GM19099 (cell line): ENCODE results near the gene HSH2D.

Source experiments
- POLR2A ChIP-seq: IDR thresholded peaks from 3 replicates; pipeline ENCODE4 v1.6.1; 2011; ENCODE audit warnings: low read depth; ENCODE audit not compliant: insufficient read length; ENCODE audit errors: extremely low read depth

The HSH2D gene

GRCh38 chr19:16143399-16144215, at the start of gene HSH2D:
TSS of gene HSH2D (plus strand) at chr19:16143685. CDS start at chr19:16148751, 5,066 bp downstream.
- peak; percentile 92 for TF ChIP-seq POLR2A

GRCh38 chr19:16094360-16095070, 49.0 kb upstream of the HSH2D start:
- TF ChIP-seq POLR2A: no peak

GRCh38 chr19:16095071-16095571, 48.4 kb upstream of the HSH2D start:
- TF ChIP-seq POLR2A: no peak

- TF ChIP-seq POLR2A: peak; percentile 1
Observed at GRCh38 chr19:16096280-16096855, 47.1 kb upstream of the HSH2D start.

GRCh38 chr19:16098416-16098768, 45.1 kb upstream of the HSH2D start:
- TF ChIP-seq POLR2A: no peak

- TF ChIP-seq POLR2A: no peak
Observed at GRCh38 chr19:16098821-16099220, 44.7 kb upstream of the HSH2D start.

GRCh38 chr19:16100524-16100923, 43.0 kb upstream of the HSH2D start:
- TF ChIP-seq POLR2A: no peak

- TF ChIP-seq POLR2A: no peak
Observed at GRCh38 chr19:16104722-16105121, 38.8 kb upstream of the HSH2D start.

- no peak for TF ChIP-seq POLR2A
Observed at GRCh38 chr19:16106121-16106520, 37.4 kb upstream of the HSH2D start.

GRCh38 chr19:16111160-16111908, 32.2 kb upstream of the HSH2D start, which contains the start of gene RAB8A:
TSS of gene RAB8A (plus strand) at chr19:16111889. CDS start at chr19:16111902, 13 bp downstream.
- TF ChIP-seq POLR2A: peak; percentile 63

GRCh38 chr19:16111909-16112752, 31.4 kb upstream of the HSH2D start:
- peak; percentile 86 for TF ChIP-seq POLR2A

- no peak for TF ChIP-seq POLR2A
Observed at GRCh38 chr19:16112778-16113177, 30.7 kb upstream of the HSH2D start.

GRCh38 chr19:16113727-16114126, 29.8 kb upstream of the HSH2D start:
- no peak for TF ChIP-seq POLR2A

GRCh38 chr19:16115301-16116039, 28.0 kb upstream of the HSH2D start:
- no peak for TF ChIP-seq POLR2A

- no peak for TF ChIP-seq POLR2A
Observed at GRCh38 chr19:16116067-16116466, 27.4 kb upstream of the HSH2D start.
